GOT3 (cell line): ENCODE results near the gene TBRG4.

Source experiments
- DNase-seq: peaks from one replicate; lab custom pipeline; 2025; ENCODE audit warnings: mixed read lengths; lab: John Stamatoyannopoulos, UW

TBRG4 gene

GRCh38 chr7:45074528-45075354, 36.8 kb downstream of the TBRG4 start:
- no peak for DNase-seq

GRCh38 chr7:45073786-45074527, 37.5 kb downstream of the TBRG4 start:
- no peak for DNase-seq

DNA sequence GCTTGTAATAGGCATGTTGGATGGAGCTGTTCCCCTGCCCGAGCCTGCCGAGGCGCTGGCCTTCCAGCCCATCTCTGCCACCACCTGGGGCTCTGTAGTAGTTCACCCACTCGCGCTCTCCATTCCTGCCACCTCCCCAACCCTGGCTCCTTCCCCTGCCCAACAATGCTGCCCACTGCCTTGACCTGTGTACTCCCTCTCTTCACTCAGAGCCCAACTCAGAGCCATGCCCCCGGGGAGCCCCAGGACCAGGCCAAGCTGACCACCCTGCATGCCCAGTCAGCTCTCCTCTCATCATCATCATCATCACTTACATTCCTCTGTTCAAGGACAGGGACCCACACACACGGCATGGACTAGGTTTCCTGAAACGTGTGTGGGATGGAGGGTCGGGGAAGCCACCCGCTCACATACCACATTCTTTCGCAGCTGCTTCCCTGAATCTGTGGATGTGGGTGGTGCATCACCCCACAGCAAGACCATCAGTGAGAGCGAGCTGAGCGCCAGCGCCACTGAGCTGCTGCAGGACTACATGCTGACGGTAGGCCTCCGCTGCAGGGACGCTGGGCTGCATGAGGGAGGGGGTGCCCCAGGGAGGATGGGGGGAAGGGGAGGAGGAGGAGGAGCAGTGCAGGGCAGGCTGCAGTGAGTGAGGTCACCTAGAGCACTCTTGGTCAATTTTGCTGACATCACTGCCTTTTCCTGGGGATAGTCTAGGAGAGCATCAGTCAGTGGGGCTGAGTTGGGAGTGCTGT, 38.3 kb downstream of the TBRG4 start:
- DNase-seq = no peak

GRCh38 chr7:45072131-45073030, 39.1 kb downstream of the TBRG4 start:
- no peak for DNase-seq

GRCh38 chr7:45071528-45071927, 40.0 kb downstream of the TBRG4 start:
- DNase-seq = no peak

GRCh38 chr7:45070254-45070642, 41.2 kb downstream of the TBRG4 start:
- DNase-seq = no peak

DNA sequence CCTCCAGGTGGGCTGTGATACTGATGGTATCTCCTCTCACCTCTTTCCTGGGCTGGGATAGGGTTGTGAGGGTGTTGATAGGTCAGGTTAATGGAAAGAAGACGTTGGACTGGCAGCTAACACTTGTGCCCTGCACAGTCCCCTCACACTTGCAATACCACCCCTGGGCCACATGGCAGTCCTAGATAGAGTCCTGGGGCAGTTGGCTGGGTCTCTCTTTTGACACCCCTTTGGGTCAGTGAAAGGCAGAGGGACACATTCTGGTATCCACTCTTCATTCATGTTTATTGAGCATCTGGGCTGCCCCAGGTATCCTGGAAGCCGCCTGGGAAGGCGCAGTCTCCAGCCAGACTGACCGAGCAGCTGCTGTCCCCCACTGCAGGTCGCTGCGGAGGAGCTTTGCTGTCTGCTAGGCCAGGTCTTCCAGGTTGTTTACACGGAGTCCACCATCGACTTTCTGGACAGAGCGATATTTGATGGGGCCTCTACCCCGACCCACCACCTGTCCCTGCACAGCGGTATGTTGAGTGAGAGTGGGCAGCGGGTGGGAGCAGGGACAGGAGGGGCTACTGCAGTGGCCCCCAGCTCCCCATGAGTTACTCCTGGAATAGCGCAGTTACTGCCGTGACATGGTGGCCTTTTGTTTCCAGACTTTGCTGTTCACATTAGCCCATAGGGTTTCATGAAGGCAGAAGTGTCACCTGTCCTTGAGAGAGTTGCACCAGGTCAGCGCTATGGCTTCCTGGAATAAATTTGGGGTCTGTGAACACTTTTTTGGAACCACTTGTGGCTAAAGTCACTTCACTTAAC, 41.8 kb downstream of the TBRG4 start:
- no peak for DNase-seq

GRCh38 chr7:45068236-45069023, 43.1 kb downstream of the TBRG4 start:
- DNase-seq = no peak

- no peak for DNase-seq
Observed at GRCh38 chr7:45067582-45067981, 43.9 kb downstream of the TBRG4 start.

DNA sequence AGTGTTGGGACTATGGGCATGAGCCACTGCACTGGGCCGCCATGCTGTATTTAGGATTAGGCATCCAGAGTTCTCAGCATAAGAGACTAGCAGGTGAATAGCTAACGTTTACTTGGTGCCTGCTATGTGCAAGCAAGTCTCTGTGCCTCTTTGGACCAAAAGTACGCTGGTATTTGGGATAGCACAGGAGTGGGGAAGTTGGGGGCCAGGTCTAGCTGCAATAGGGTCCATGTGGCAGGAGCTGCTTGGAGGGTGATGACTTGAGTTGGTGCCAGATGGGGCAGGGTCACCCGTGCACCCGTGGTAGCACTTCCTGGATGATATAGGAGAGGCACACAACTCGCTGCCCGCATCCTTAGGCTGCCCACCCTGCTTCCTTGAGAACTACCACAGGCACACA, 45.1 kb downstream of the TBRG4 start:
- no peak for DNase-seq

- DNase-seq = no peak
Observed at GRCh38 chr7:45065031-45065995, 46.2 kb downstream of the TBRG4 start.

DNA sequence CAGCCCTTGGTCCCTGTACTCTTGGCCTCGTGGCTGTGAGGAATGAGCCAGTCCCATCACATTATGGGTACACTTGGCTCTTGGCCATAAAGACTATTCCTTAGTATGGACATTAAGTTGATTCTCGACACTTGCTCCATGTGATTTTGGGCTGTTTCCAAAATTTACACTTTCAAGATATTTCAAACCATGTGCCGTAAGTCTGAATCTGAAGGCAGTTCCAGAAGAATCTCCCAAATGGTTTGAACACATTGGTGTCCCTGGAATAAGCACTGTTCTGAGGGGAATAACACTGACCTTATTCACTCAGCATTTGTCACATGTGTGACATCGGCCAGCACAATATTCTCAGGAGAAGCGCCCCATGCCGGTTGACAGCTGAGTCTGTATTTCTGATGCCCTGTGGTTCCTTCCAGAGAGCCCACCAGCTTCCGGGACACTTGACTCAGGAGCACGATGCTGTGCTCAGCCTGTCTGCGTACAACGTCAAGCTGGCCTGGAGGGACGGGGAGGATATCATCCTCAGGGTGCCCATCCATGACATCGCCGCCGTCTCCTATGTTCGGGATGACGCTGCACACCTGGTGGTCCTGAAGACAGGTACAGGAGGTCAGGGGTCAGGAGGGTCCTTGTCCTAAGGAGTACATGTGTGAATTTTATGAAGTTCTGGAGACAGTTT, 47.3 kb downstream of the TBRG4 start:
- DNase-seq = no peak

- DNase-seq = no peak
Observed at GRCh38 chr7:45061806-45062425, 49.6 kb downstream of the TBRG4 start.

GRCh38 chr7:45061352-45061751, 50.1 kb downstream of the TBRG4 start:
- no peak for DNase-seq

DNA sequence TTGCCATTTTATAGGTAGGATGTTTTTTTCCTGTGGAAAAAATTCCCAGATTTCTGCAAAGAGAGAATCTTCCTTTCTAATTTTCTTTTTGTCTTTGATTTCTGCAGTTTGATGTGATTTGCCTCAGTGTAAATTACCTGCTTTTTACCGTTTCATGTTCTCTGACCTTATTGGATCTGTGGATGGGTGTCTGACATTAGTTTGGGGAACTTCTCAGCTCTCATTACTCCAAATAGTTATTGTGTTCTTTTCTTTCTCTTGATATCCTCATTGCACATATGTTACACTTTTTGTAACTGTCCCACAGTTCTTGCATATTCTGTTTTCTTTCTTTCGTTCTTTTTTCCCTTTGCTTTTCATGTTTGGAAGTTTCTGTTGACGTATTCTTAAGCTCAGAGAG, 51.2 kb downstream of the TBRG4 start:
- no peak for DNase-seq

DNA sequence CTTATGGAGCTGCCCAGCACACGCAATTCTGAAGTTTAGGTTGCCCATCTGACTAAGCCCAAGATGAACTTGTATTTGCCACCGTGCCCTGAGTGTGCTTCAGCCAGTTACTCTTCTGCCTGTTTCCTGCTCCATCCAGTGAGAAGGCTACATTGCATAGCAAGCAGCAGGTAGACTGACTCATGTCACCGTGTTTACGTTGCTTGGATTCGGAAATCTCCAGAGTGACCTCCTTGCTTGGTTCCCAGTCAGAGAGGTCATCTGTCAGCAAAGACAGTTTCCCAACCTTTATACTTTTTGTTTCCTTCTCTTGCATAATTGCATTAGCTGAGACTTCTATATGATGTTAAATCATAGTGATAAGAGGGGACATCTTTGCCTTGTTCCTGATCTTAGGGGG, 53.6 kb downstream of the TBRG4 start:
- DNase-seq = no peak

DNA sequence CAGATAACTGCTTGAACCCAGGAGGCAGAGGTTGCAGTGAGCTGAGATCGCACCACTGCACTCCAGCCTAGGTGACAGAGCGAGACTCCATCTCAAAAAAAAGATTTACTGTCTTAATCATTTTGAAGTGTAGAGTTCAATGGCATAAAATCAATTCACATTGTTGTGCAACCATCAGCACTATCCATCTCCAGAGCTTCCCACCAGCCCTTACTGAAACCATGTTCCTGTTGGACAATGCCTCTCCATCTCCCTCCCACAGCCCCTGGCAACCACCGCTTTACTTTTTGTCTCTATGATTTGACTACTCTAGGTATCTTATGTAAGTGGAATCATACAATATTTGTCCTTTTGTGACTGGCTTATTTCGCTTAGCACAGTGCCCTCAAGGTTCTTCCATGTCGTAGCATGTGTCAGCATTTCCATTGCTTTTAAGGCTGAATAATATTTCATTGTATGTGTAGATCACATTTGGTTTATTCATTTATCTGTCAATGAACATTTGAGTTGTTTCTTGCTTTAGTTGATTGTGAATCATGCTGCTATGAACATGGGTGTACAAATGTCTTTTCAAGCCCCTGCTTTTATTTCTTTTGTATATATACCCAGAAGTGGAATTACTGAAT, 55.8 kb downstream of the TBRG4 start:
- no peak for DNase-seq
